ENCODE measurements around the gene CACNA2D1.

DNA sequence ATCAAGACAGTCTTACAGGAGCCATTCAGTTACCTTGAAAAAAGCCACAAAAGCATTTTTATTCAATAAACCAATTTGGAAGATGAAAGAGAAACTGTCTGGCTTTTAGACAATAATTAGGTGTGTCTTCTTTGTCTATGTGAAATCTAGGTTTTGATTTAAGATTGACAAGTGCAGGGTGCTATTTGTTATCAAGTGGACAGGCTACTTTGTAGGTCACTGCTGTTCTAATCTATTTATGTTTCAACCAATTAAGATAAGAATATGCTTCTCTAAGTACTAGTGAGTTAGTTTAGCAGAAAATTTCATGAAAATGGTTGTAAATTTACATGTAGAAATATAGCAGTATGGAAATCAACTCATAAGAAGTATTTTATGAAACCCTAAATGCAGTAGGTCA, 177.5 kb downstream of the CACNA2D1 start:
- TF ChIP-seq SUZ12 (IDR thresholded peaks at IDR 0.05) (no peak), BHLHE40 (IDR thresholded peaks at IDR 0.05; ENCODE audit: borderline replicate concordance) (no peak), ELF4 (IDR thresholded peaks at IDR 0.05) (no peak), SP1 (IDR thresholded peaks at IDR 0.05) (no peak), FOXM1 (IDR thresholded peaks at IDR 0.05; ENCODE audit: borderline replicate concordance) (no peak), ARNT (IDR thresholded peaks at IDR 0.05) (no peak), TARDBP (IDR thresholded peaks at IDR 0.05) (no peak), CTBP1 (IDR thresholded peaks at IDR 0.05; ENCODE audit: borderline replicate concordance) (no peak), HDGF (IDR thresholded peaks at IDR 0.05; ENCODE audit: borderline replicate concordance) (no peak), ZNF384 (IDR thresholded peaks at IDR 0.05) (no peak), L3MBTL2 (conservative IDR thresholded peaks at IDR 0.05) (no peak), FOXA1 (IDR thresholded peaks at IDR 0.05) (no peak)
